Measurements from ENCODE around the gene NT5DC3. TPM values are rescaled to one million over a fixed set of nuclear protein-coding genes. Genes with fewer than 3 reads are reported as not detected.
A peak's percentile ranks its signal among the peaks of the same experiment; 100 is the strongest.

The NT5DC3 gene
- total RNA-seq, 6 experiments from 2014 or later, result 10.5 to 12.8 (median 11.3) TPM

GRCh38 chr12:103755425-103755824, 85.6 kb downstream of the NT5DC3 start:
- no peaks in the 10 kb centered on the region for H3K9me3 Mint-ChIP-seq
- no peak overlapping the region for H3K27ac Mint-ChIP-seq
- no peak for TF ChIP-seq CTCF (IDR thresholded peaks at IDR 0.05)
- no peak for DNase-seq
- H3K36me3 Mint-ChIP-seq (ENCODE audit: low read depth), result no peaks in the 10 kb centered on the region
- no peak overlapping the region for H3K4me3 Mint-ChIP-seq
- H3K4me1 Mint-ChIP-seq (ENCODE audit: low read depth), result 0 out of 2 replicates have a peak, but pooled peaks cover 4% of the 10 kb centered on the region
- H3K27me3 Mint-ChIP-seq (ENCODE audit: insufficient read depth), result no peaks in the 10 kb centered on the region; the same call in none of the 2 replicates

GRCh38 chr12:103751600-103751999, 89.4 kb downstream of the NT5DC3 start:
- Mint-ChIP-seq H3K27ac (no peak overlapping the region), H3K27me3 (ENCODE audit: insufficient read depth) (peaks cover 3% of the 10 kb centered on the region), H3K4me3 (no peak overlapping the region), H3K9me3 (no peaks in the 10 kb centered on the region), H3K4me1 (ENCODE audit: low read depth) (0 out of 2 replicates have a peak, but pooled peaks cover 4% of the 10 kb centered on the region), H3K36me3 (ENCODE audit: low read depth) (no peaks in the 10 kb centered on the region)
- no peak for TF ChIP-seq CTCF (IDR thresholded peaks at IDR 0.05)
- no peak for DNase-seq

GRCh38 chr12:103751171-103751570, 89.9 kb downstream of the NT5DC3 start:
- TF ChIP-seq CTCF (IDR thresholded peaks at IDR 0.05), result peak; percentile 47
- Mint-ChIP-seq H3K36me3 (ENCODE audit: low read depth) (no peaks in the 10 kb centered on the region), H3K27me3 (ENCODE audit: insufficient read depth) (peaks cover 3% of the 10 kb centered on the region), H3K4me3 (no peak overlapping the region), H3K4me1 (ENCODE audit: low read depth) (0 out of 2 replicates have a peak, but pooled peaks cover 4% of the 10 kb centered on the region), H3K27ac (no peak overlapping the region), H3K9me3 (no peaks in the 10 kb centered on the region)
- no peak for DNase-seq

- H3K4me1 Mint-ChIP-seq (ENCODE audit: low read depth), result no peaks in the 10 kb centered on the region
- DNase-seq, result no peak
- TF ChIP-seq CTCF (IDR thresholded peaks at IDR 0.05), result no peak
- no peak overlapping the region for H3K27ac Mint-ChIP-seq
- no peak overlapping the region for H3K4me3 Mint-ChIP-seq
- H3K27me3 Mint-ChIP-seq (ENCODE audit: insufficient read depth), result peaks cover 3% of the 10 kb centered on the region
- no peaks in the 10 kb centered on the region for H3K9me3 Mint-ChIP-seq
- H3K36me3 Mint-ChIP-seq (ENCODE audit: low read depth), result no peaks in the 10 kb centered on the region
These were observed 92.2 kb downstream of the NT5DC3 start for GRCh38 chr12:103748875-103749274.

GRCh38 chr12:103748002-103748401, 93.0 kb downstream of the NT5DC3 start:
- Mint-ChIP-seq H3K27ac (no peak overlapping the region), H3K4me1 (ENCODE audit: low read depth) (no peaks in the 10 kb centered on the region), H3K9me3 (no peaks in the 10 kb centered on the region), H3K4me3 (no peak overlapping the region), H3K36me3 (ENCODE audit: low read depth) (no peaks in the 10 kb centered on the region), H3K27me3 (ENCODE audit: insufficient read depth) (peaks cover 9% of the 10 kb centered on the region)
- DNase-seq, result no peak
- TF ChIP-seq CTCF (IDR thresholded peaks at IDR 0.05), result no peak

GRCh38 chr12:103745962-103746361, 95.1 kb downstream of the NT5DC3 start:
- Mint-ChIP-seq H3K27ac (no peak overlapping the region), H3K9me3 (no peaks in the 10 kb centered on the region), H3K4me1 (ENCODE audit: low read depth) (peaks cover 12% of the 10 kb centered on the region), H3K36me3 (ENCODE audit: low read depth) (no peaks in the 10 kb centered on the region), H3K4me3 (no peak overlapping the region), H3K27me3 (ENCODE audit: insufficient read depth) (peaks cover 10% of the 10 kb centered on the region)
- TF ChIP-seq CTCF (IDR thresholded peaks at IDR 0.05), result no peak
- DNase-seq, result no peak
